ENCODE results near the gene NOL4L. TPM values are rescaled to one million over a fixed set of nuclear protein-coding genes. Genes with fewer than 3 reads are reported as not detected.

Gene NOL4L
- total RNA-seq: 10 to 100 TPM; 39.6 to 50.7 TPM
- 44.8 TPM for polyA plus RNA-seq (2013, experiment 1 of 2)
- polyA plus RNA-seq (2013, experiment 2 of 2): 45.4 TPM
- long read RNA-seq, experiment 1, full-length matches to known transcripts: 2 of 15 reads
- long read RNA-seq, experiment 1, partial matches to known transcripts: 0 of 15 reads
- long read RNA-seq, experiment 1, other reads (novel, unspliced or antisense): 13 of 15 reads
- long read RNA-seq, experiment 2, full-length matches to known transcripts: 10 of 29 reads
- long read RNA-seq, experiment 2, partial matches to known transcripts: 3 of 29 reads
- long read RNA-seq, experiment 2, other reads (novel, unspliced or antisense): 16 of 29 reads
- long read RNA-seq, experiment 3, full-length matches to known transcripts: 10 of 42 reads
- long read RNA-seq, experiment 3, partial matches to known transcripts: 0 of 42 reads
- long read RNA-seq, experiment 3, other reads (novel, unspliced or antisense): 32 of 42 reads
- long read RNA-seq, experiment 4, full-length matches to known transcripts: 1 of 3 reads
- long read RNA-seq, experiment 4, partial matches to known transcripts: 0 of 3 reads
- long read RNA-seq, experiment 4, other reads (novel, unspliced or antisense): 2 of 3 reads

GRCh38 chr20:32585011-32585585, at the start of gene NOL4L:
TSS of gene NOL4L (minus strand) at chr20:32585333. CDS start at chr20:32584890, 443 bp downstream.
- no peak within 1 kb of the TSS for H3K27ac Mint-ChIP-seq
- no peaks in the 10 kb centered on the region for H3K9me3 Mint-ChIP-seq
- no peaks in the 10 kb centered on the region for H3K9me3 ChIP-seq (ENCODE audit: control insufficient read depth, low read length)
- TF ChIP-seq CTCF (conservative IDR thresholded peaks at IDR 0.05): no peak
- WGBS, 2 experiments (ENCODE audit: insufficient coverage in 1 of 2, insufficient read length in 1 of 2): 0% methylated on average over 31 to 68 of the region's 80 CpGs
- no peaks in the 10 kb centered on the region for H3K4me1 ChIP-seq (ENCODE audit: control insufficient read depth, insufficient read depth, low read length)
- no peaks in the 10 kb centered on the region for H3K36me3 ChIP-seq (ENCODE audit: control insufficient read depth, insufficient read depth, low read length)
- H3K4me1 Mint-ChIP-seq: peaks cover 15% of the 10 kb centered on the region
- H3K27me3 Mint-ChIP-seq (ENCODE audit: insufficient read depth): peaks cover 51% of the 10 kb centered on the region
- DNase-seq: peak; percentile 81
- no peak within 1 kb of the TSS for H3K9ac ChIP-seq (ENCODE audit: extremely low read depth, low read length, poor library complexity, severe bottlenecking)
- H3K36me3 Mint-ChIP-seq (ENCODE audit: low read depth): no peaks in the 10 kb centered on the region
- H3K27me3 ChIP-seq (ENCODE audit: control insufficient read depth, insufficient read depth, low read length, poor library complexity, severe bottlenecking): peaks cover 25% of the 10 kb centered on the region
- no peak within 1 kb of the TSS for H3K27ac ChIP-seq (ENCODE audit: low read depth, low read length)
- H3K4me3 Mint-ChIP-seq: peak within 1 kb of the TSS; percentile 58
- peak within 1 kb of the TSS; percentile 75 for H3K4me3 ChIP-seq (ENCODE audit: low read length)

- no peaks in the 10 kb centered on the region for H3K9me3 ChIP-seq (ENCODE audit: control insufficient read depth, low read length)
- Mint-ChIP-seq H3K4me1 (peaks cover 44% of the 10 kb centered on the region), H3K36me3 (ENCODE audit: low read depth) (no peaks in the 10 kb centered on the region), H3K27ac (no peak overlapping the region), H3K4me3 (no peak overlapping the region), H3K9me3 (no peaks in the 10 kb centered on the region), H3K27me3 (ENCODE audit: insufficient read depth) (peaks cover 1% of the 10 kb centered on the region)
- no peak overlapping the region for H3K4me3 ChIP-seq (ENCODE audit: low read length)
- H3K9ac ChIP-seq (ENCODE audit: extremely low read depth, low read length, poor library complexity, severe bottlenecking): no peak overlapping the region
- H3K36me3 ChIP-seq (ENCODE audit: control insufficient read depth, insufficient read depth, low read length): no peaks in the 10 kb centered on the region
- DNase-seq: peak; percentile 46
- 81 to 82% methylated on average over 16 to 19 of the region's 19 CpGs for WGBS, 2 experiments (ENCODE audit: insufficient coverage in 1 of 2, insufficient read length in 1 of 2)
- H3K27me3 ChIP-seq (ENCODE audit: control insufficient read depth, insufficient read depth, low read length, poor library complexity, severe bottlenecking): no peaks in the 10 kb centered on the region
- TF ChIP-seq CTCF (conservative IDR thresholded peaks at IDR 0.05): no peak
- H3K4me1 ChIP-seq (ENCODE audit: control insufficient read depth, insufficient read depth, low read length): peaks cover 11% of the 10 kb centered on the region
- no peak overlapping the region for H3K27ac ChIP-seq (ENCODE audit: low read depth, low read length)
Measured at GRCh38 chr20:32634041-32634805, 49.1 kb upstream of the NOL4L start.

Data from endodermal cell (in vitro differentiated cells).